ENCODE results near the gene LALBA.

The LALBA gene

GRCh38 chr12:48569946-48570345, at the start of gene LALBA:
Gene LALBA (minus strand): TSS chr12:48570046. CDS start chr12:48570020, 26 bp downstream.
- H3K4me3 ChIP-seq (replicated peaks; ENCODE audit: low read depth, low read length): no peak within 1 kb of the TSS
- TF ChIP-seq CTCF (IDR thresholded peaks at IDR 0.05; ENCODE audit: low read depth, low read length, missing control alignments): no peak

GRCh38 chr12:48618541-48618940, 48.7 kb upstream of the LALBA start:
- TF ChIP-seq CTCF (IDR thresholded peaks at IDR 0.05; ENCODE audit: low read depth, low read length, missing control alignments): peak; percentile 97
- H3K4me3 ChIP-seq (replicated peaks; ENCODE audit: low read depth, low read length): no peak overlapping the region
- peak; percentile 67 for DNase-seq (ENCODE audit: extremely low read depth, low read depth)

More at GRCh38 chr12:48569946-48570345, at the start of gene LALBA:
- DNase-seq (ENCODE audit: extremely low read depth, low read depth): no peak

- DNase-seq (ENCODE audit: extremely low read depth, low read depth): no peak
- no peak for TF ChIP-seq CTCF (IDR thresholded peaks at IDR 0.05; ENCODE audit: low read depth, low read length, missing control alignments)
- no peak overlapping the region for H3K4me3 ChIP-seq (replicated peaks; ENCODE audit: low read depth, low read length)
These were observed 45.8 kb upstream of the LALBA start for GRCh38 chr12:48615681-48616080.

GRCh38 chr12:48613321-48613720, 43.5 kb upstream of the LALBA start:
- H3K4me3 ChIP-seq (replicated peaks; ENCODE audit: low read depth, low read length): no peak overlapping the region
- no peak for DNase-seq (ENCODE audit: extremely low read depth, low read depth)
- TF ChIP-seq CTCF (IDR thresholded peaks at IDR 0.05; ENCODE audit: low read depth, low read length, missing control alignments): no peak

GRCh38 chr12:48602192-48602989, 32.5 kb upstream of the LALBA start:
- no peak for TF ChIP-seq CTCF (IDR thresholded peaks at IDR 0.05; ENCODE audit: low read depth, low read length, missing control alignments)
- peak; percentile 68 for DNase-seq (ENCODE audit: extremely low read depth, low read depth)
- H3K4me3 ChIP-seq (replicated peaks; ENCODE audit: low read depth, low read length): no peak overlapping the region

- no peak for TF ChIP-seq CTCF (IDR thresholded peaks at IDR 0.05; ENCODE audit: low read depth, low read length, missing control alignments)
- DNase-seq (ENCODE audit: extremely low read depth, low read depth): peak; percentile 46
- no peak overlapping the region for H3K4me3 ChIP-seq (replicated peaks; ENCODE audit: low read depth, low read length)
These were observed 31.3 kb upstream of the LALBA start for GRCh38 chr12:48601013-48601756.
